ENCODE data around the gene ATF5. TPM values are rescaled to one million over a fixed set of nuclear protein-coding genes. Genes with fewer than 3 reads are reported as not detected.

Gene ATF5
- total and polyA plus RNA-seq, 10 of the 15 experiments (the other 5 are each of a cell fraction or from before 2014, with no cell fraction given) = 9.1 to 133 (median 24.0) TPM

DNA sequence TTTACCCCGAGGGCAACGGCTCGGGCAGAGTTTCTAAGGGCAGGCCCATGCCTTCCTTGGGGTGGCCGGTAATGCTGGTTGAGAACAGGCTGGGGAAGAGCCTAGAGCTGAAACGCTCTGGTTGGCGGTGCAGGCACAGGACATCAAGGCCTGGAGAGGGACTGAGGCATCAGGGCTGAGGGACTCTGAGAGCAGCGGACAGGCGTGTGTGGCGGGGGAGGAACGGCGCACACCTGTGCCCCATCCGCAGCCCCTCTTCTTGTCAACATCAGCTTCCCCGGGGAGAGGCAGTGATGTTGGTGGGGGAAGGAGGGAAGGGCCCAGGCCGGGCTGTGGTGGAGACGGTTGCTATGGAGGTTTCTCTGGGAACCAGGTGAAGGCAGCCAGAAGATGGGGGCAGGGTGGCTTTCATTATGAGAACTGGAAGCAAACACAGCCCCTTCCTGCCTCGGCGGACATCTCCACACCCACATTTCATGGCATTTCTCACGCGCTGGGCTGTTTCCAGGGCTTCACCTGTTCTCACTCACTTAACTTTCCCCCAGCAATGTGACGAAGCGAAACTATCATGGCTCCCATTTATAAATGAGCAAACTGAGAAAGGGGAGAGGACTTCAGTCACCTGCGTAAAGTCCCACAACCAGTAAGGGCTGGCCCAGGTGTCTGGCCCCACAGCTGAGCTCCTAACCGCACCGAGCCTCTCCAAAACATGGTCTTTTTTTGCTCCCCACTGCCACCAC lies 8.2 kb upstream of the ATF5 start (continued):
- TF ChIP-seq BACH1 (IDR thresholded peaks at IDR 0.05; ENCODE audit: borderline replicate concordance) = no peak
- TF ChIP-seq, protein P1, sequence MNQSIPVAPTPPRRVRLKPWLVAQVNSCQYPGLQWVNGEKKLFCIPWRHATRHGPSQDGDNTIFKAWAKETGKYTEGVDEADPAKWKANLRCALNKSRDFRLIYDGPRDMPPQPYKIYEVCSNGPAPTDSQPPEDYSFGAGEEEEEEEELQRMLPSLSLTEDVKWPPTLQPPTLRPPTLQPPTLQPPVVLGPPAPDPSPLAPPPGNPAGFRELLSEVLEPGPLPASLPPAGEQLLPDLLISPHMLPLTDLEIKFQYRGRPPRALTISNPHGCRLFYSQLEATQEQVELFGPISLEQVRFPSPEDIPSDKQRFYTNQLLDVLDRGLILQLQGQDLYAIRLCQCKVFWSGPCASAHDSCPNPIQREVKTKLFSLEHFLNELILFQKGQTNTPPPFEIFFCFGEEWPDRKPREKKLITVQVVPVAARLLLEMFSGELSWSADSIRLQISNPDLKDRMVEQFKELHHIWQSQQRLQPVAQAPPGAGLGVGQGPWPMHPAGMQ (IDR thresholded peaks at IDR 0.05; ENCODE audit: borderline replicate concordance) = no peak
- TF ChIP-seq TCF12 (IDR thresholded peaks at IDR 0.05; ENCODE audit: low read depth, low read length) = peak; percentile 53; the same call in 1 of the 2 replicates
- TF ChIP-seq POLR2AphosphoS5 (IDR thresholded peaks at IDR 0.05; ENCODE audit: low read length) = 0 out of 2 replicates have a peak, but pooled peaks have one; percentile 26
- TF ChIP-seq BHLHE40 (IDR thresholded peaks at IDR 0.05; ENCODE audit: borderline replicate concordance in 1 of 2, low read depth in 2 of 2, low read length in 1 of 2) = peak; percentile 27 to 43; a peak in 2 of 4 replicates

DNA sequence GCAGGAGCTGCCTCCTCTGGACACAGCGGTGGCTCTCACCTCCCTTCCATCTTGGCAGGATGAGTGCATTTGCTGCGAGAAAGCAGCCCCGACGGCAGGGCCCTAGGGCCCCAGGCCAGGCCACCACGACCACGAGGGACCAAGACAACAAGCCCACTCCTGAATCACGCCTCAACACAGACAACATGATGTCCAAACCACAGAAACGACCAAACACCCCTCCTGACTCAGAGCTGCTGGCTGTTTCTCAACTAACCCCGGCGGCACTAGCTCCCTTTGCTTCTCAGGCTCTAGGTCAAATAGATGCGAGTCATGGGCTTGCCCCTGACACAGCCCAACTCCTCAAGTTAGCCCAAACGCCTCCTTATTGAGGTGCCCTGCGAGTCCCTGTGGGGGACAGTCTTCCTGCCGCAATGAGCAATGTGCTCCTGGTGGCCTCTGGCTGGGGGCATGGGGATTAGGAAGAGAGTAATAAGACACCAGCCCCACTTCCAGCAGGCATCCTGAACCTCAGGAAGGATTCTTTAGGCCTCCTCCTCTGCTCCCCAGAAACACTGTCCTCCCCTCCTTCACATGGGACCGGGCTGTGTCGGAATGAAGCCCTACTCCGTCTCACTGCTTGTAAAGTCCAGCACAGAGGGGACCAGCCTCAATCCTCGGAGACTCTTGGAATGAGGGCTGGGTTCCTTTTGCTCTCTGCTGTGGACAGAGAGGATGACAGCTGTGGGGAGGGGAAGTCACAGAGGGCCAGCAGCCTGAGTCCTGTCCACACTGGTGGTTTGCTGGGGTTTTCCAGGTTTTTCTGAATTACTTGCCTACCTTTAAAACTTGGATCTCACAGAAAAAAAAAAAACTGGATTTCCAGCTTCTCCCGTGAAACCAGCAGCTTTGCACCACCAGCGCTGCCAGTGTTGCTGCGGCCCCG lies 6.9 kb upstream of the ATF5 start:
- in situ Hi-C loops (cut with MboI) = no loop called here

More for the DNA sequence above, 6.9 kb upstream of the ATF5 start:
- WGBS (ENCODE audit: insufficient coverage, insufficient replicate concordance, low lambda C conversion rate, missing lambda C conversion rate) = 79% methylated on average over 22 of the region's 22 CpGs
- ChIA-PET POLR2A (interaction anchor here (0.5 to 2.3 kb wide), 6 partner anchors 10 to 1666 kb away, joined by 3 to 17 read pairs (median 3); partner anchors contain the start of genes CARD8, IL4I1 and PNKP), RAD21 (ENCODE audit: unreplicated experiment) (interaction anchor here (0.6 to 1.5 kb wide), 2 partner anchors 11 to 34 kb away, joined by 3 to 7 read pairs; no protein-coding TSS in a partner anchor), CTCF (interaction anchor here (1.5 kb wide), 1 partner anchor 8 kb away, joined by 6 read pairs; no protein-coding TSS in a partner anchor), SMC1A (ENCODE audit: uncharacterized antibody, unreplicated experiment) (interaction anchor here (1.5 to 1.9 kb wide), 2 partner anchors 11 to 53 kb away, joined by 6 to 7 read pairs; no protein-coding TSS in a partner anchor)
- Histone ChIP-seq H3K4me1 (ENCODE audit: control insufficient read depth, insufficient read depth, low read length) (peaks cover 46% of the 10 kb centered on the region), H3K9ac (ENCODE audit: control insufficient read depth, insufficient read depth, low read length) (no peak overlapping the region), H3K27me3 (replicated peaks in 1 of 2; ENCODE audit: control insufficient read depth in 2 of 2, insufficient read depth in 2 of 2, low read length in 1 of 2) (no peaks in the 10 kb centered on the region), H3K9me3 (replicated peaks; ENCODE audit: control insufficient read depth, insufficient read depth, low read length) (no peaks in the 10 kb centered on the region), H4K20me1 (ENCODE audit: control insufficient read depth, insufficient read depth) (no peaks in the 10 kb centered on the region; the same call in 1 of the 2 replicates), H3K27ac (ENCODE audit: control insufficient read depth, insufficient read depth) (peak overlapping the region; percentile 52), H3K4me3 (no peak overlapping the region), H3K4me2 (ENCODE audit: control insufficient read depth, insufficient read depth) (peak overlapping the region; percentile 38), H3K79me2 (ENCODE audit: control insufficient read depth, insufficient read depth, low read length) (peaks cover 91% of the 10 kb centered on the region), H3K36me3 (ENCODE audit: control insufficient read depth in 2 of 2, insufficient read depth in 2 of 2, low read length in 1 of 2) (peaks cover 21 to 40% of the 10 kb centered on the region in 2 experiments), H2AFZ (ENCODE audit: control insufficient read depth, low read depth, low read length) (no peak overlapping the region)
- TF ChIP-seq POLR2A (IDR thresholded peaks at IDR 0.05; ENCODE audit: low read depth, low read length) (peak; percentile 60), PML (IDR thresholded peaks at IDR 0.05; ENCODE audit: low read length) (no peak)
- ATAC-seq = peak; percentile 9; the same call in 2 of the 3 replicates
- no TSS peak for BruUV-seq (replicated peaks)
- intact Hi-C loops (cut with micrococcal nuclease; ENCODE audit: unreplicated experiment) = no loop called here
- DNase-seq (ENCODE audit: low read depth, low spot score) = no peak
- no peak for FAIRE-seq
